ENCODE measurements around the gene BICRAL. TPM values are rescaled to one million over a fixed set of nuclear protein-coding genes. Genes with fewer than 3 reads are reported as not detected.

The BICRAL gene
- total and polyA plus RNA-seq, 9 of the 15 experiments (the other 6 are each of a cell fraction or from before 2014, with no cell fraction given): 1.2 to 11.9 (median 5.6) TPM

DNA sequence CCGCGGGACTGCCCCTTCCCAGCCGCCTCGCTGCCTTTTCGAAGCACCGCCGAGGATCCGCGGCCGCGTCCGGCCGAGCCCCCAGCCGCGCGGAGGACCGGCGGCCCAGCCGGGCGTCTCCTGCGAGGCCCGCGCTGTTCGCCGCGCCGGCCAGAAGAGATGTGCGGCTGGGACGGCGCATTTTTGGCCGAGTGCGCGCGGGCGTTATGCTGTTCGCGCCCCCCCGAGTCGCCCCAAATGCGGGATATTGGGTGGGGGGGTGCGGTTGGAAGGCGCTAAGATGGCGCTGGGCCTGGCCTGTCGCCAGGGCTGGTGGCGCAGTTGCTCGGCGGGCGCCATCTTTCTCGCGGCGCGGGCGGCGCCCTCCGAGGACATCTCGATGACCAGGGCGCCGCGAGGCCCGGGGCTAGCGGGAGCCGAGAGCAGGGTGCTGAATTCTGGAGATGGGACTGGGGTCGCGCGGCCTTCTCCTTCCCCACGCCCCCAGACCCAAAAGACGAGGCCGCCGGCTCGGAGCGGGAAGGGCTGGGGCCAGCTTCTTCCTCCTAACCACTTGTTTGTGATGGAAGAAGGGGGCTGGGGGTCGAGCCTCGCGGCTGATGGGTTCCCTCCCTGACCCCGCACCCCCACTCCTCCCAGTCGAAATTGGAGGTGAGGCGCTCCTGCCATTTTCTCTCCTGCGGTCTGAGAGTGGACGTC lies 1.5 kb downstream of the BICRAL start (continued):
- TF ChIP-seq DIDO1 (tag; IDR thresholded peaks at IDR 0.05; ENCODE audit: low read depth): no peak
- no peak for TF ChIP-seq NR2C2 (CRISPR knock-in tag; IDR thresholded peaks at IDR 0.05)
- peak; percentile 70 for TF ChIP-seq NR2C2 (tag; IDR thresholded peaks at IDR 0.05)
- no peak for TF ChIP-seq RAD21 (CRISPR knock-in tag; conservative IDR thresholded peaks at IDR 0.05 in 1 of 2, IDR thresholded peaks at IDR 0.05 in 1 of 2)
- no peak for TF ChIP-seq ZNF57 (CRISPR knock-in tag; IDR thresholded peaks at IDR 0.05)
- TF ChIP-seq HMGN3 (IDR thresholded peaks at IDR 0.05; ENCODE audit: borderline replicate concordance, extremely low read depth, insufficient read length, low read depth, low read length): peak; percentile 79
- no peak for TF ChIP-seq CBX8 (IDR thresholded peaks at IDR 0.05; ENCODE audit: borderline replicate concordance, extremely low read depth, low read depth, low read length, poor library complexity, severe bottlenecking)
- TF ChIP-seq ZNF224 (CRISPR knock-in tag; IDR thresholded peaks at IDR 0.05): no peak
- no peak for TF ChIP-seq SMAD1 (IDR thresholded peaks at IDR 0.05; ENCODE audit: low read depth, low read length, partially characterized antibody)
- TF ChIP-seq EGR1 (conservative IDR thresholded peaks at IDR 0.05): peak; percentile 17; the same call in 1 of the 2 replicates
- TF ChIP-seq ZNF79 (CRISPR knock-in tag; IDR thresholded peaks at IDR 0.05; ENCODE audit: low read depth): no peak
- TF ChIP-seq STAT5A (IDR thresholded peaks at IDR 0.05; ENCODE audit: borderline replicate concordance, low read length): no peak
- TF ChIP-seq NONO (IDR thresholded peaks at IDR 0.05; ENCODE audit: low read depth in 2 of 2, low read length in 1 of 2): peak; percentile 83 to 90
- peak; percentile 100 for TF ChIP-seq BRD4 (IDR thresholded peaks at IDR 0.05)
- TF ChIP-seq RFX5 (IDR thresholded peaks at IDR 0.05; ENCODE audit: low read depth, low read length): no peak
- TF ChIP-seq STAT5B (CRISPR knock-in tag; IDR thresholded peaks at IDR 0.05): no peak
- TF ChIP-seq, protein P1, sequence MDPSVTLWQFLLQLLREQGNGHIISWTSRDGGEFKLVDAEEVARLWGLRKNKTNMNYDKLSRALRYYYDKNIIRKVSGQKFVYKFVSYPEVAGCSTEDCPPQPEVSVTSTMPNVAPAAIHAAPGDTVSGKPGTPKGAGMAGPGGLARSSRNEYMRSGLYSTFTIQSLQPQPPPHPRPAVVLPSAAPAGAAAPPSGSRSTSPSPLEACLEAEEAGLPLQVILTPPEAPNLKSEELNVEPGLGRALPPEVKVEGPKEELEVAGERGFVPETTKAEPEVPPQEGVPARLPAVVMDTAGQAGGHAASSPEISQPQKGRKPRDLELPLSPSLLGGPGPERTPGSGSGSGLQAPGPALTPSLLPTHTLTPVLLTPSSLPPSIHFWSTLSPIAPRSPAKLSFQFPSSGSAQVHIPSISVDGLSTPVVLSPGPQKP (CRISPR knock-in tag; IDR thresholded peaks at IDR 0.05): no peak
- no peak for TF ChIP-seq MCM7 (IDR thresholded peaks at IDR 0.05)
- TF ChIP-seq MAZ (CRISPR knock-in tag; conservative IDR thresholded peaks at IDR 0.05 in 1 of 2, IDR thresholded peaks at IDR 0.05 in 1 of 2): peak; percentile 72 to 92; a peak in 3 of 4 replicates
- peak in 1 of 2 experiments; percentile 72; a peak in 1 of 4 replicates for TF ChIP-seq KDM4B (IDR thresholded peaks at IDR 0.05; ENCODE audit: borderline replicate concordance in 2 of 2, low read depth in 1 of 2)
- TF ChIP-seq, protein P2, sequence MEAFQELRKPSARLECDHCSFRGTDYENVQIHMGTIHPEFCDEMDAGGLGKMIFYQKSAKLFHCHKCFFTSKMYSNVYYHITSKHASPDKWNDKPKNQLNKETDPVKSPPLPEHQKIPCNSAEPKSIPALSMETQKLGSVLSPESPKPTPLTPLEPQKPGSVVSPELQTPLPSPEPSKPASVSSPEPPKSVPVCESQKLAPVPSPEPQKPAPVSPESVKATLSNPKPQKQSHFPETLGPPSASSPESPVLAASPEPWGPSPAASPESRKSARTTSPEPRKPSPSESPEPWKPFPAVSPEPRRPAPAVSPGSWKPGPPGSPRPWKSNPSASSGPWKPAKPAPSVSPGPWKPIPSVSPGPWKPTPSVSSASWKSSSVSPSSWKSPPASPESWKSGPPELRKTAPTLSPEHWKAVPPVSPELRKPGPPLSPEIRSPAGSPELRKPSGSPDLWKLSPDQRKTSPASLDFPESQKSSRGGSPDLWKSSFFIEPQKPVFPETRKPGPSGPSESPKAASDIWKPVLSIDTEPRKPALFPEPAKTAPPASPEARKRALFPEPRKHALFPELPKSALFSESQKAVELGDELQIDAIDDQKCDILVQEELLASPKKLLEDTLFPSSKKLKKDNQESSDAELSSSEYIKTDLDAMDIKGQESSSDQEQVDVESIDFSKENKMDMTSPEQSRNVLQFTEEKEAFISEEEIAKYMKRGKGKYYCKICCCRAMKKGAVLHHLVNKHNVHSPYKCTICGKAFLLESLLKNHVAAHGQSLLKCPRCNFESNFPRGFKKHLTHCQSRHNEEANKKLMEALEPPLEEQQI (IDR thresholded peaks at IDR 0.05): no peak
- TF ChIP-seq, protein P3, sequence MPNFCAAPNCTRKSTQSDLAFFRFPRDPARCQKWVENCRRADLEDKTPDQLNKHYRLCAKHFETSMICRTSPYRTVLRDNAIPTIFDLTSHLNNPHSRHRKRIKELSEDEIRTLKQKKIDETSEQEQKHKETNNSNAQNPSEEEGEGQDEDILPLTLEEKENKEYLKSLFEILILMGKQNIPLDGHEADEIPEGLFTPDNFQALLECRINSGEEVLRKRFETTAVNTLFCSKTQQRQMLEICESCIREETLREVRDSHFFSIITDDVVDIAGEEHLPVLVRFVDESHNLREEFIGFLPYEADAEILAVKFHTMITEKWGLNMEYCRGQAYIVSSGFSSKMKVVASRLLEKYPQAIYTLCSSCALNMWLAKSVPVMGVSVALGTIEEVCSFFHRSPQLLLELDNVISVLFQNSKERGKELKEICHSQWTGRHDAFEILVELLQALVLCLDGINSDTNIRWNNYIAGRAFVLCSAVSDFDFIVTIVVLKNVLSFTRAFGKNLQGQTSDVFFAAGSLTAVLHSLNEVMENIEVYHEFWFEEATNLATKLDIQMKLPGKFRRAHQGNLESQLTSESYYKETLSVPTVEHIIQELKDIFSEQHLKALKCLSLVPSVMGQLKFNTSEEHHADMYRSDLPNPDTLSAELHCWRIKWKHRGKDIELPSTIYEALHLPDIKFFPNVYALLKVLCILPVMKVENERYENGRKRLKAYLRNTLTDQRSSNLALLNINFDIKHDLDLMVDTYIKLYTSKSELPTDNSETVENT (CRISPR knock-in tag; IDR thresholded peaks at IDR 0.05): peak; percentile 70

Measured in K562 (cell line).